ENCODE measurements around the gene ADGRG1.

Gene ADGRG1

GRCh38 chr16:57677622-57678369, 49.4 kb downstream of the ADGRG1 start:
- no peaks in the 10 kb centered on the region for H3K4me1 ChIP-seq (ENCODE audit: control insufficient read depth in 1 of 2, insufficient read depth in 2 of 2, low read length in 2 of 2)
- no peaks in the 10 kb centered on the region for H3K27me3 ChIP-seq (ENCODE audit: low read depth, low read length)
- no peaks in the 10 kb centered on the region for H3K9me3 ChIP-seq (ENCODE audit: control insufficient read depth in 1 of 2, low read length in 2 of 2)
- no peaks in the 10 kb centered on the region for H3K36me3 ChIP-seq (ENCODE audit: control insufficient read depth in 1 of 2, insufficient read depth in 2 of 2, low read length in 2 of 2)
- no peak overlapping the region for H3K27ac ChIP-seq (ENCODE audit: low read length)
- H3K4me3 ChIP-seq (ENCODE audit: low read depth in 1 of 2, low read length in 2 of 2): no peak overlapping the region

- no peaks in the 10 kb centered on the region for H3K4me1 ChIP-seq (ENCODE audit: control insufficient read depth in 1 of 2, insufficient read depth in 2 of 2, low read length in 2 of 2)
- no peak overlapping the region for H3K4me3 ChIP-seq (ENCODE audit: low read depth in 1 of 2, low read length in 2 of 2)
- no peaks in the 10 kb centered on the region for H3K36me3 ChIP-seq (ENCODE audit: control insufficient read depth in 1 of 2, insufficient read depth in 2 of 2, low read length in 2 of 2)
- H3K27me3 ChIP-seq (ENCODE audit: low read depth, low read length): no peaks in the 10 kb centered on the region
- no peaks in the 10 kb centered on the region for H3K9me3 ChIP-seq (ENCODE audit: control insufficient read depth in 1 of 2, low read length in 2 of 2)
- no peak overlapping the region for H3K27ac ChIP-seq (ENCODE audit: low read length)
Measured at GRCh38 chr16:57679016-57679415, 50.6 kb downstream of the ADGRG1 start.

- Histone ChIP-seq H3K4me1 (ENCODE audit: control insufficient read depth in 1 of 2, insufficient read depth in 2 of 2, low read length in 2 of 2) (no peaks in the 10 kb centered on the region), H3K27ac (ENCODE audit: low read length) (no peak overlapping the region), H3K27me3 (ENCODE audit: low read depth, low read length) (no peaks in the 10 kb centered on the region), H3K4me3 (ENCODE audit: low read depth in 1 of 2, low read length in 2 of 2) (no peak overlapping the region), H3K36me3 (ENCODE audit: control insufficient read depth in 1 of 2, insufficient read depth in 2 of 2, low read length in 2 of 2) (no peaks in the 10 kb centered on the region), H3K9me3 (ENCODE audit: control insufficient read depth in 1 of 2, low read length in 2 of 2) (no peaks in the 10 kb centered on the region)
Measured at GRCh38 chr16:57679767-57680482, 51.5 kb downstream of the ADGRG1 start.

GRCh38 chr16:57680842-57681375, 52.5 kb downstream of the ADGRG1 start:
- Histone ChIP-seq H3K4me3 (ENCODE audit: low read depth in 1 of 2, low read length in 2 of 2) (no peak overlapping the region), H3K36me3 (ENCODE audit: control insufficient read depth in 1 of 2, insufficient read depth in 2 of 2, low read length in 2 of 2) (no peaks in the 10 kb centered on the region), H3K27me3 (ENCODE audit: low read depth, low read length) (no peaks in the 10 kb centered on the region), H3K4me1 (ENCODE audit: control insufficient read depth in 1 of 2, insufficient read depth in 2 of 2, low read length in 2 of 2) (no peaks in the 10 kb centered on the region), H3K9me3 (ENCODE audit: control insufficient read depth in 1 of 2, low read length in 2 of 2) (no peaks in the 10 kb centered on the region), H3K27ac (ENCODE audit: low read length) (no peak overlapping the region)

GRCh38 chr16:57681950-57682728, 53.7 kb downstream of the ADGRG1 start:
- Histone ChIP-seq H3K9me3 (ENCODE audit: control insufficient read depth in 1 of 2, low read length in 2 of 2) (no peaks in the 10 kb centered on the region), H3K27ac (ENCODE audit: low read length) (no peak overlapping the region), H3K36me3 (ENCODE audit: control insufficient read depth in 1 of 2, insufficient read depth in 2 of 2, low read length in 2 of 2) (no peaks in the 10 kb centered on the region), H3K4me1 (ENCODE audit: control insufficient read depth in 1 of 2, insufficient read depth in 2 of 2, low read length in 2 of 2) (no peaks in the 10 kb centered on the region), H3K27me3 (ENCODE audit: low read depth, low read length) (no peaks in the 10 kb centered on the region), H3K4me3 (ENCODE audit: low read depth in 1 of 2, low read length in 2 of 2) (no peak overlapping the region)

GRCh38 chr16:57682809-57683635, 54.6 kb downstream of the ADGRG1 start:
- Histone ChIP-seq H3K9me3 (ENCODE audit: control insufficient read depth in 1 of 2, low read length in 2 of 2) (no peaks in the 10 kb centered on the region), H3K27ac (ENCODE audit: low read length) (no peak overlapping the region), H3K27me3 (ENCODE audit: low read depth, low read length) (no peaks in the 10 kb centered on the region), H3K4me3 (ENCODE audit: low read depth in 1 of 2, low read length in 2 of 2) (no peak overlapping the region), H3K4me1 (ENCODE audit: control insufficient read depth in 1 of 2, insufficient read depth in 2 of 2, low read length in 2 of 2) (no peaks in the 10 kb centered on the region), H3K36me3 (ENCODE audit: control insufficient read depth in 1 of 2, insufficient read depth in 2 of 2, low read length in 2 of 2) (no peaks in the 10 kb centered on the region)

- no peaks in the 10 kb centered on the region for H3K27me3 ChIP-seq (ENCODE audit: low read depth, low read length)
- no peak overlapping the region for H3K4me3 ChIP-seq (ENCODE audit: low read depth in 1 of 2, low read length in 2 of 2)
- no peaks in the 10 kb centered on the region for H3K36me3 ChIP-seq (ENCODE audit: control insufficient read depth in 1 of 2, insufficient read depth in 2 of 2, low read length in 2 of 2)
- no peaks in the 10 kb centered on the region for H3K4me1 ChIP-seq (ENCODE audit: control insufficient read depth in 1 of 2, insufficient read depth in 2 of 2, low read length in 2 of 2)
- no peak overlapping the region for H3K27ac ChIP-seq (ENCODE audit: low read length)
- H3K9me3 ChIP-seq (ENCODE audit: control insufficient read depth in 1 of 2, low read length in 2 of 2): no peaks in the 10 kb centered on the region
Measured at GRCh38 chr16:57683636-57684545, 55.5 kb downstream of the ADGRG1 start.

- Histone ChIP-seq H3K27ac (ENCODE audit: low read length) (no peak overlapping the region), H3K36me3 (ENCODE audit: control insufficient read depth in 1 of 2, insufficient read depth in 2 of 2, low read length in 2 of 2) (no peaks in the 10 kb centered on the region), H3K4me1 (ENCODE audit: control insufficient read depth in 1 of 2, insufficient read depth in 2 of 2, low read length in 2 of 2) (no peaks in the 10 kb centered on the region), H3K9me3 (ENCODE audit: control insufficient read depth in 1 of 2, low read length in 2 of 2) (no peaks in the 10 kb centered on the region), H3K27me3 (ENCODE audit: low read depth, low read length) (no peaks in the 10 kb centered on the region), H3K4me3 (ENCODE audit: low read depth in 1 of 2, low read length in 2 of 2) (no peak overlapping the region)
Measured at GRCh38 chr16:57684626-57685358, 56.4 kb downstream of the ADGRG1 start.

GRCh38 chr16:57685633-57686032, 57.2 kb downstream of the ADGRG1 start:
- no peaks in the 10 kb centered on the region for H3K4me1 ChIP-seq (ENCODE audit: control insufficient read depth in 1 of 2, insufficient read depth in 2 of 2, low read length in 2 of 2)

More at GRCh38 chr16:57685633-57686032, 57.2 kb downstream of the ADGRG1 start:
- H3K27ac ChIP-seq (ENCODE audit: low read length): no peak overlapping the region
- H3K9me3 ChIP-seq (ENCODE audit: control insufficient read depth in 1 of 2, low read length in 2 of 2): no peaks in the 10 kb centered on the region
- H3K27me3 ChIP-seq (ENCODE audit: low read depth, low read length): no peaks in the 10 kb centered on the region
- no peaks in the 10 kb centered on the region for H3K36me3 ChIP-seq (ENCODE audit: control insufficient read depth in 1 of 2, insufficient read depth in 2 of 2, low read length in 2 of 2)
- no peak overlapping the region for H3K4me3 ChIP-seq (ENCODE audit: low read depth in 1 of 2, low read length in 2 of 2)
